T-helper 22 cell (primary cell): ENCODE data around the gene PIAS1.
"Not testable (repeated sequence)": the region's sequence is repeated elsewhere in the genome, so short reads cannot be mapped to it uniquely, and the experiment has no call there.

Source experiments
- DNase-seq: peaks from one replicate; pipeline ENCODE4 v3.0.0-alpha.2; 2020; ENCODE audit warnings: low read depth

Gene PIAS1

GRCh38 chr15:68126396-68126795 is 72.3 kb downstream of the PIAS1 start:
- no peak for DNase-seq

- no peak for DNase-seq
Observed at GRCh38 chr15:68129072-68129471, 75.0 kb downstream of the PIAS1 start.

GRCh38 chr15:68130851-68131250 is 76.7 kb downstream of the PIAS1 start:
- no peak for DNase-seq

GRCh38 chr15:68137096-68137495 is 83.0 kb downstream of the PIAS1 start:
- no peak for DNase-seq

- no peak for DNase-seq
Observed at GRCh38 chr15:68143129-68143528, 89.0 kb downstream of the PIAS1 start.

GRCh38 chr15:68143785-68144184 is 89.7 kb downstream of the PIAS1 start:
- no peak for DNase-seq

GRCh38 chr15:68145706-68146105 is 91.6 kb downstream of the PIAS1 start:
- no peak for DNase-seq

GRCh38 chr15:68148039-68148438 is 93.9 kb downstream of the PIAS1 start:
- no peak for DNase-seq

GRCh38 chr15:68149059-68149458 is 94.9 kb downstream of the PIAS1 start:
- no peak for DNase-seq

GRCh38 chr15:68150187-68150586 is 96.1 kb downstream of the PIAS1 start:
- no peak for DNase-seq

- DNase-seq: no peak
Observed at GRCh38 chr15:68151277-68151676, 97.2 kb downstream of the PIAS1 start.

- DNase-seq: no peak
Observed at GRCh38 chr15:68152342-68152741, 98.2 kb downstream of the PIAS1 start.

GRCh38 chr15:68154923-68155559 is 100.9 kb downstream of the PIAS1 start:
- DNase-seq: no peak

- no peak for DNase-seq
Observed at GRCh38 chr15:68157074-68157473, 103.0 kb downstream of the PIAS1 start.

- DNase-seq: no peak
Observed at GRCh38 chr15:68158046-68158628, 104.0 kb downstream of the PIAS1 start.

GRCh38 chr15:68163191-68163590 is 109.1 kb downstream of the PIAS1 start:
- DNase-seq: no peak

GRCh38 chr15:68166847-68167246 is 112.7 kb downstream of the PIAS1 start:
- no peak for DNase-seq

- not testable (repeated sequence) for DNase-seq
Observed at GRCh38 chr15:68172037-68172436, 117.9 kb downstream of the PIAS1 start.

- no peak for DNase-seq
Observed at GRCh38 chr15:68173119-68173518, 119.0 kb downstream of the PIAS1 start.

- no peak for DNase-seq
Observed at GRCh38 chr15:68175526-68175925, 121.4 kb downstream of the PIAS1 start.

GRCh38 chr15:68176601-68177000 is 122.5 kb downstream of the PIAS1 start:
- no peak for DNase-seq

GRCh38 chr15:68177742-68178141 is 123.6 kb downstream of the PIAS1 start:
- DNase-seq: no peak

- DNase-seq: no peak
Observed at GRCh38 chr15:68183616-68184315, 129.7 kb downstream of the PIAS1 start.
